GM18498 (cell line): Measurements from ENCODE around the gene IMPA2.

Experiments
- ATAC-seq: cut with Tn5 transposase; IDR thresholded peaks from one replicate; pipeline ENCODE4 v1.9.1; 2021; ENCODE audit warnings: mild to moderate bottlenecking, moderate library complexity; ENCODE audit not compliant: unreplicated experiment

IMPA2 gene

DNA sequence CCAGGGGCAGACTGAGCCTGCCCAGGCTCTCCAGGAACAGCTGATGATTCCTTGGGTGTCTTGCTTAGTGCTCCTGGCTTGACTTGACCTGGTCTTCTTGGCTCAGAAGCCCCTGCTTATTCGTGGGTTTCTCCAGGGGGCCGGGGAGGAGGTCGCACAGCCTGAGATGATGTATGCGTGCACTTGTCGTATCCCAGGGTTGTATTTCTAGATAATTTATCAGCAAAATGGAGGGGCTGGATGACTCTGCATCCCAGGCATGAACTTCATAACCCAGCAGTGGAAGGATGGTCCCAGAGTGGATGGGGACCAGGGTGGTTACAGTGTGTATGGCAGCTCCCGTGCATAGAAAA is 25.2 kb downstream of the IMPA2 start:
- ATAC-seq: no peak

DNA sequence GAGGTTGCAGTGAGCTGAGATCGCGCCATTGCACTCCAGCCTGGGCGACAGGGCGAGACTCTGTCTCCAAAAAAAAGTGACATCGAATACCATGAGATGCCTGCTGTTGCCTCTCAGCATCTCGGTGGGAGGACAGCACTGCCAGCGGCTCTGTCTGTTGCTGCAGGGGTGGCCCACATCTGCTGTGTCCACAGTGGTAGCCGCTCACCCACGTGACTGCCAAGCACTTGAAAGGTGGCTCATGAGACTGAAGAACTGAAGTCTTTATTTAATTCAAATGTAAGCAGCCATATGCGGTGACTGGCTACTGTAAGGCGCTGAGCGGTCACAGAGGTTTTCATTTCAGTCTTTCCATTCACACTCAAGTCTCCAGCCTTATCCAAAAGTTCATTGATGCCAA is 25.8 kb downstream of the IMPA2 start:
- ATAC-seq: no peak

DNA sequence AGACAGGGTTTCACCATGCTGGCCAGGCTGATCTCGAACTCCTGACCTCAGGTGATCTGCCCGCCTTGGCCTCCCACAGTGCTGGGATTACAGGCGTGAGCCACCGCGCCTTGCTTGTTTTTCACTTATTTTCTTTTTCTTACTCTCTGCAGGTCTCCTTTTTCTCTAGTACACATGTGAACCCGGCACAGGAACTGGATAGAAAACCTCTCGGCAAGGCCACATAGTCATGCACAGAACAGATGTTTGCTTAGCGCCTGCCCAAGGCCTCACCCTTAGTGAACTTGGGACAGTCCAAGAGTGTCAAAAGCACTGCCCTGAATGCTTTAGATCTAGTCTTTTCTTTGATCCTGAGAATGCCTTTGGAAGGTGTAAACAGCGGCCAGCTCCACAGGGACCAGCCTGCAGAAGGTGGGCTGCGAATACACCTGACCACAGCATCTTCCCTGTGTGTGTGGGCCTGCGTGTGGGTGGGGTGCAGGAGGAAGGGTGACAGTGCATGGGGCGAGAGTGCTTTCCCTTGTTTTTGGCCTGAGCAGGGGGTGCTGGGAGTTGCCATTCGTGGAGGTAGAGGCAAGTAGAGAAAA is 27.0 kb downstream of the IMPA2 start:
- ATAC-seq: no peak

DNA sequence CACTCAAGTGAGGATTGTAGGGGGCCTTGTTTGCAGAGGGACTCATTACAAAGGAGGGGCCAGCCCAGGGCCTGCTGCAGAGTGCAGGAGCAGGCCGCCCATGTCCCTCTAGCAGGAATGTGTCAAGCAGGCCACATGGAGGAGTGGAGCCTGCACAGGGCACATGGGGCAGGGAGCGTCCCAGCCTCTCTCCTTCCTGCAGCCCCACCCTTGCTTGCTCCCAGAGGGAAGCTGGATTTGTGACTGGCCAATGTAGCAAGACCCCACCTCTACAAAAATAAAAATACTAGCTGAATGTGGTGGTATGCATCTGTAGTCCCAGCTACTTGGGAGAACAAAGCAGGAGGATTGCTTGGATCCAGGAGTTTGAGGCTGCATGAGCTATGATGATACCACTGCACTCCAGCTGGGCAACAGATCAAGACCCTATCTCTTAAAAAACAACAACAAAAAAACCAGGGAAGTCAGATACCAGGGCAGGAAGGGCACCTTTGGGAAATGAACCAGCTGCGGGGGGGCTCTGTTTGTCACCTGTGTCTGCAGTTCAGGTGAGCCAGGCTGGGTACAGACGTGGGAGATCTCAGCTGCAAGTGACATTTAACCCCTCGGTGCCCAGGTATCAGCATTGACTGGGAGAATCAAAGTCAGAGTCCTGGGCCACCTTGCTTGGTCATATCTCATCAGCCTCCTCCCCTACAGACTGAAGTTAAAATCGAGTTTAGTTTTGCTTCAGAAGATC is 27.7 kb downstream of the IMPA2 start:
- ATAC-seq: no peak

DNA sequence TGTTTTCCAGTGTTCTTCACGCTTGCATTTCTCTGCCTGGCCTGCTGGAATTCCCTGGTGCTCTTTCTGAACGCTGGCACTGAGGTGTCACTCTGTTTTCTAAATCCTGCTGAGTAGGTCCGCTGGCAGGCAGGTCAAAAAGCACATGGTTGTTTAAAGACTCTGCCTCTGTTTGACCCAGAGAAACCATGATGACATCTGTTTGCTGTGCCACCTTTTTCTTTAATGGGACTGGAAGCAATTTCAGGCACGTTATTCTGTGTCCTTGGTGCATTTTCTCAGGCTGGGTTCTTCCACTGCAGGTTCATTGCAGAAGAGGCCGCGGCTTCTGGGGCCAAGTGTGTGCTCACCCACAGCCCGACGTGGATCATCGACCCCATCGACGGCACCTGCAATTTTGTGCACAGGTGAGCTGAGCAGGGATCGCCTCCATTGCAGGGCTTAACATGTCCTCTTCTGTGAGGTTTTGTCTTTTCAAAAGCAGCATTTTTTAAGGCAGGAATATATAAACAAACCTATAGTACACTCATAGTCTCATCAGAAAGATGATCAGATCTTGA is 28.4 kb downstream of the IMPA2 start:
- ATAC-seq: no peak

DNA sequence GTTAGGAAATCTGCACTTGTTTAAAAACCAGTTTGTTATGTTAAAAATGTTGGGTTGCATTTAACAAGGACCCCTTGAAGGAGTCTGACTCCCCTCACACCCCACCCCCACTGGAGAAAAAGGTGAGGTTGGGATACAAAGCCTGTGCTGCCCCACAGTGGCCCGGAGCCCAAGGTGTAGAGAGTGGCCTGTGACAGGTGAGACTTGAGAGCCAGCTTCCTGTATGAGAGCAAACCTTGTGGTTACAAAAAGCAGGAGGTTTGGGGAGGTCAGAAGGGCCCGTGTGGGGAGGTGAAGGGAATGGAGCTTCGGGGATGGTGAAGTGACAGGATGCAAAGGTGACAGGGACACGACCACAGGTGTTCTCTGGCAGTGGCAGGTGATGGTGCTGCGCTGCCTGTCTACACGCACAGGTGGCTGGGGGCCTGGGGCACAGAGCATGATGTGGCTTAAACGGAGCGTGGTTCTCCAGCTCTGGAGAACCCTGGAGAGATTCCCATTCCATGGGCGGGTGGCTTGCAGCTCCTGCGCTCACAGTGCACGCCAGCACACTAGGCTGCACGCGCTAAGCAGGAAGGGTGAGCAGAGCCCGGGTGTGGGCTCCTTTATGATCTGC is 29.0 kb downstream of the IMPA2 start:
- no peak for ATAC-seq

DNA sequence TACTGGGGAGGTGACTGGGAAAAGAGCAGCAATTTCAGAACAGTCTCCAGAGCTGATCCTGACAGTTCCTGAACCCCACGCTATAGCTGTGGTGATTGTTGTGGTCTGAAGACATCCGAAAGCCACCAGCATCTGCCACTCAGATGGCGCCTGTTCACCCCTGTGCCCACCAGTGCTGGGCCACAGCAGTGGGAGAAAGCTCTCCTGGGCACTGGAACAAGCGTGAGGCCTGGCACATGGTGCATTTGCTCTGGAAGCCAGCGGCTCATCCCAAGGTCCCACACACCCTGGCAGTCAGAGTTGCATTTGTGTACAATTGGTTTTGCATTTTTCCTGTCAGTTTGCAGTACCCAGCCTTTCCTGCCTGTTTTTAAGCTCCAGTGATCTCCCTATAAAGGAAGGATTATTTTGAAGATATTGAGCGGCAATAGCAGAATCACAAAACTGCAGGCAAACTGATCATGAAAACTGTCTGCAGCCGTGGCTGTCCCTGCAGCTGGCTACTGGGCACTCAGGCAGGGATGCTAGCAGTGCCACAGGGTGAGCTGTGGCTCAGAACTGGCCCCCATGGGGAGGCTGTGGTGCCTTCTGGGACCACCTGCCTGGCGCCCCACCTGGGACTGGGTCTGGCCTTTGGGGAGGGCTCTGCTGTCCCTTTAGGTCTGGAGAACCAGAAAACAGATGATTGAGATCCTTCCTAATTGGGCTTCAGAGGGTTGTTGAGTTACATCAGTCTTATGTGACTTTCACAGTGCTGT is 30.1 kb downstream of the IMPA2 start:
- ATAC-seq: no peak

DNA sequence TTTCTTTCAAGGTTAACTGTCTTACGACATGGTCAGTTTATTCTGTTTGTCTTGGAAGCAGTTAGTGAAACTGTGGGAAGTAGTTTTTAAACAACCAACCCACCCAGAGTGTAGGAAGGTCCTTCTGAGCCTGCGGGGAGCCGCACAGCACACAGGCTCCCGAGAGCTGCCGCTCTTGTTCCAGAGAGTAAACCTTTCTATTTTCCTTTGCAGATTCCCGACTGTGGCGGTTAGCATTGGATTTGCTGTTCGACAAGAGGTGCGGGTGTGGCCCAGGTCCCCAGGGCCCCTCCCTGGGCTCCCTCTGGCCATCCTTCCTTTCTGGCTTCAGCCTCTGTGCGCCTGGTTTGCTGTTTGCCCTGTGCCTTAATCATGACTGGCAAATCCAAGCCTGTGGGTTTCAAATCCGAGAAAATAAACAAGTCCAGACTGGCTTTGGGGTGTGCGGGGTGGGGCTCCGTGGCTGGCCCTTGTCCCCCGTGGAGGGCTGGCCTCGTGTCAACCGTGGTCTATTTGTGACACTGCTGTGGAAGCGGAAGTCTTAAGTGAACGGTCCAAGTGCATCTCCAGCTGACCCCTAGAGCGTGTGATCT is 30.7 kb downstream of the IMPA2 start:
- ATAC-seq: no peak

DNA sequence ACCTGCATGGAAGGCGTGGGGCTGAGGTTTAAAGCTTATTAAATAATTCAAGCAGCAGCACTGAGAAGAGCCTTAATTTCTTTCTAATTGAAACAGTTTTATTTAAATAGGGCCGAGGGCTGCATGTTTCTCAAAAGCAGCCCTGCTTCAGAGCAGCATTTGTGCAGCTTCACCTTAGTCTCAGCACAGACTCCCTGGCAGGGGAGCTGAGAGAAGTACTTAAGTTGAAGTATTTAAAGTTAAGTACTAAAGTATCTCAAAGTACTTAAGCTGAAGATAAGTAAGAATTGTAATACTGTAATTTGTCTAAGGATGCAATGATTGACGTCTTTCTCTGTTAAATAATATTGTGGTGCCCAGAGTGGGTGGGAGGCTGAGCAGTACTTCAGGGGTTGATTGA is 31.4 kb downstream of the IMPA2 start:
- no peak for ATAC-seq

DNA sequence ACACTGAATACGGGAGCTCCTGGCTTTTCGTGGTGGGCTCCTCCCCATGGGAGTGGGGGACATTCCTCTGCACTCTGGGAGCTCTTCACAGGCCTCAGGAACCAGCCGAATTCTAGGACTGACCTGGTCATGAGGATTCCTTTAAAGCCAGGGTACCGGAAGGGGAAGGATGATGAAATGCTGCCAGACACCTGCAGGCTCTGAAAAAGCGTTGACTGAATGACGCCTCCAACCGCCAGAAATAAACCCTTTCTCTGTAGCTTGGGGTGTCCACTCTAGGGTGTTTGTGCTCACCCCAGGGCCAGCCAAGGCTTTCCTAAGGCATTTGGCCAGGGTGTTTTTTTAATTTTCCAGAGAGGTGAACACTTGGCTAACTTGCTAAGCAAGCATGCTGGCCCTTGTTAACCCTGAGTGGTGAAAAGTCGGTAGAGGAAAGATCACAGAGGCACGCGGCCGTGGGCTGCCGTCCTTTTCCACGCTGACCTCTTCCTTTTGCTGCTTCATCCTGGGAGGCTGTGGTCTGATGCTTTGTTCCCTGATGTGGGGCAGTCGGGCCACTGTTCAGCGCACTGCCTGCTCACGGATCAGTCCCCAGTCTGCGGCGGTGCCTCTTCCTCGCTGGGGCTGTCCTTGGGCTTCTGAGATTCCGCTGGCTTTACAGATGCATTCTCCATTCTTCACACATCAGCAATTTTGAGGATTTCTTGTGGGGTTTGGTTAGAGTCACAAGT is 32.0 kb downstream of the IMPA2 start:
- ATAC-seq: no peak

DNA sequence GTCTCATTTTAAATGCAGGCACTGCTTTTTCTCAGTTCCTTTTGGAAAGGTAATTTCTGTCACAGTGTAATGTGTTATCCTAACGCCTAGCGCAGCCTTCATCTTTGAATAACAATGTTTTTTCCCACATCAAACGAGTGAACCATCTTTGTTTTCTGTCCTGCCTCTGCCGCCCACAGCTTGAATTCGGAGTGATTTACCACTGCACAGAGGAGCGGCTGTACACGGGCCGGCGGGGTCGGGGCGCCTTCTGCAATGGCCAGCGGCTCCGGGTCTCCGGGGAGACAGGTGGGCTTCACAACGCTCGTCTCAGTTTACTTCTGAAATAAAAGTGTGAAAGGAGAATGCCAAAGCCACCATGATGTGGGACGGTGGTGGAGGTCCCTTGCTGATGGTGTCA is 32.8 kb downstream of the IMPA2 start:
- no peak for ATAC-seq

DNA sequence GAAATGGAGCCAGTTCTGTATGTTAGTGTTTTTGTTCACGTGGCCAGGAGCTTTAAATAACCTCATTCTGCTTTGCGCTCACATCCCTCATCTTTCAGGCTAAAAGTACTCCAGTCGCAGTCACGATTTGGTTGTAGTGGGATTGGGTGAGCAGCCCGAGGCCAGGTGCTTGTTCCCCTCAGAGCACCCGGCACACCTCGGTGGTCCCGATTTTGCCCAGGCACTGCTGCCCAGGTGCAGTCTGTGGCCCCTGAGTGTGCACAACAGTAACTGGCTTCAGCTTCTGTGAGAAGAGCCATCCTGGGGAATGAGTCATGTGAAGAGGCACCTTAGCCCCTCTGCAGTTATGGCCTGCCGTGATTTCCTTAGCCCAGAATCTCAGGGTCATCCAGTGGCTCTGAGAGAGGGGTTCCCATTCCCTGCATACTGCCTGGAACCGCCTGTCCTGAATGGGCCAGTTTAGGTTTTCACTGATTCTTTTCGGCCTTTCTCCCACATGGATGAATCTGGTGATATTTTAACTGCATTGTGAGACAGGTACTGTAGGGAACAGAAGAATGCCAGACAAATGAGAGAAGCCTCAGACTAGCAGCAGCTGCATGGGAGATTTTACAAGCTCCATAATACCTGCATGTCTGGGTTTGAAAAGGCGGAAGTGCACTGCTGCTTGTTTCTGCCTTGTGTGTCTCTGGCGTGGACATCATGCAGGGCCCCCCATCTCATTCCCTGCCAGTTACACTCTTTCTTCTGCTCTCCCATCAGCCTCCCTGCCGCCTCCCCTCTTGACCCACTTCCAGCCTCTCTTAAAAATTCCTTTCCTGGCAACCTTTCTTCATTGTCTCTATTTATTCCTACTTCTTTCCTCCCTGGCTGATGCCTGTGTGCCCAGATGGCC is 33.5 kb downstream of the IMPA2 start:
- ATAC-seq: no peak

DNA sequence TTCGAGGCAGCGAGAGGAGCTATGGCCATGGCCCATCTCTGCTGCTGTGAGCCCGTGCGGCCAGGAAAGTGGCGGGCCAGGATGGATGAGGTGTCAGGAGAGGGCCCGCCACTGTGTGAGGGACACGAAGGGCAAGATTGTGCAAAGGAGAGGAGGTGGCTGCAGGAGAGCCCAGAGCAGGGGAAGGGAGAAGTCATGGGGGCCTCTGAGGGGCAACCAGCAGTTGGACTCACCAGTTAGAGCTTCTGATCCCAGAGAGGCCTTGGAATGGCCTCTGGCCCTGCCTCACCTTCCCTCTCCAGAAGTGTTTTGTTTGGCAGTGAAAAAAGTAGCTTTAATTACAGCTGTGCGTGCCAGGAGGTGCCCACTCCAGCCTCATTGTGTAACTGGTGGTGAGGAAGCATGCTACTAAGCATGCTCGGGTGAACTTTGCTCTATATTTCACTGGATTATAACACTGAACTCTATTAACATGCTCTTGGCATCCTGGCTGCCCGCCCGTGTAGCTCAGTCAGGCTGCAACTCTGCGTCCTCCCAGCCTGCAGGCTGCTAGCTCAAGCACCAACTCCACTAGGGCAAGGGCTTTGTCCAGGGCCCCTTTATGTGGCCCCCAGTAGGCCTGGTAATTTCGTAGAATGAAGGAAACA is 34.2 kb downstream of the IMPA2 start:
- ATAC-seq: no peak

DNA sequence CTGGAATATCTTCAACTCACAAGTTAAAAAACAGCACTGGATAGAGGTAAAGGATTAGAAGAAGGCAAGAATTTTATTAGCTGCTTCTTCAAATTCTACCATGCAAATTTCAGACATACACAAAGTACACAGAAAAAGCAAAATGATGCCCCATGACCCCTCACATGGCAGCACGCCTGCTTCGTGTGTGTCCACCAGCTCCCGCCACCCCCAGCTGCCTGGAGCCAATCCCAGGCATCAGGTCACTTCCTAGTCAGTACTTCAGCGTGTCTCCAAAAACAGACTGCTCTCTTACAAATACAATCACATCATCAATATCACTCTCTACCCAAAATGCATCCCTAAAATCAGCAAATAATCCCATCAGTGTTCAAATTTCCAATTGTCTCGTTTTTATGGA is 35.8 kb downstream of the IMPA2 start:
- ATAC-seq: no peak

DNA sequence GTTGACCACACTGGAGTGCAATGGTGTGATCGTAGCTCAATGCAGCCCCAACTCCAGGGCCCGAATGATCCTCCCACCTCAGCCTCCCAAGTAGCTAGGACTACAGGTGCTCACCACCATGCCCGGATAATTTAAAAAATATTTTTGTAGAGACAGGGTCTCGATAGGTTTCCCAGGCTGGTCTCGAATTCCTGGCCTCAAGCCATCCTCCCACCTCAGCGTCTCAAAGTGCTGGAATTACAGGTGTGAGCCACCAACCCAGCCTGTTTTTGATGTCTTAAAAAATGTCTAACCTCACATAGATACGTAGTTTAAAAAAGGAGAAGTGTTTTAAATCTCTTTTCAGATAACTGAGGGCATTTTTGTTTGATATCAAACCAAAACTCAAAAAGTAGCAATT is 37.6 kb downstream of the IMPA2 start:
- no peak for ATAC-seq

DNA sequence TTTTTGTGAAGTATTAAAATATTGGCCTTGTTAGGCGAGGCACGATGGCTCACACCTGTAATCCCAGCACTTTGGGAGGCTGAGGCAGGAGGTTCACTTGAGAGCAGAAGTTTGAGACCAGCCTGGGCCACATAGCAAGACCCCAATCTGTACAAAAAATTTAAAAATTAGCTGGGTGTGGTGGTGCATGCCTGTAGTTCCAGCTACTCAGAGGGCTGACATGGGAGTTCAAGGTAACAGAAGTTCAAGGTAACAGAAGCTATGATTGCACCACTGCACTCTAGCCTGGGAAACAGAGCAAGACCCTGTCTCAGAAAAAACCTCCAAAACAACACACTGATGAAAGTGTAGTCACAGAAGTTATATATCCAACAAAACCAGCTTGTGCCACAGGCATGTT is 39.8 kb downstream of the IMPA2 start:
- no peak for ATAC-seq

DNA sequence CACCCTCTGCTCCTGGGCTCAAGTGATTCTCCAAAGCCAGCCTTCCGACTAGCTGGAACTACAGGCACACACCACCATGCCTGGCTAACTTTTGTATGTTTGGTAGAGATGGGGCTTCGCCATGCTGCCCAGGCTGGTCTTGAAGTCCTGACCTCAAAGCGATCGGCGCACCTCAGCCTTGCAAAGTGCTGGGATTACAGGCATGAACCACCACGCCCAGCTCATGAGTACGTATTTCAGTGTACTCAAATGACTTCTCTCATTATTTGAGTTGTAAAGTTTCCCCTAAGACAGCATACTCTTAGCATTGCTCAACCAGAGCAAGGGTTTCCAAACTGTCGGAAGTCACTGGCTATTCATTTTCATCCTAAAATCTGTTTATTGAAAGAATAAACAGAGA is 40.3 kb downstream of the IMPA2 start:
- ATAC-seq: no peak

DNA sequence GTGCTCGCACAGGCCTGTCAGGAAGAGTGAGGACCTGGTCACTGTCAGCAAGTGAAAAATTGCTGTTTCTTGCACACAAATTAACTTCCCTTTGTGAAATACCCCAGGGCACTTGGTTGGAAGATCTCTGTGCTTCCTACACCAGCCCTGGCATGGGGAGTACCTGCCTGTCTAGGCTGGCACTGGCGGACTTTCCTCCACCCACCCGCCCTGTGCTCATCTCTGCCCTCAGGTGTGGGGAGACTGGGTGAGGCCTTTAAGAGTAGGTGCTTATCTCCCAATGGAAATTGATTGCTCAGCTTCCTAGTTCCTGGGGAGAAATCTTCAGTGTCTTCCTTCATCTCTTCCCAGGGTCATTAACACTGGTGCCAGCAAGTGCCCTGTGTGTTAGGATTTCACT is 42.1 kb downstream of the IMPA2 start:
- no peak for ATAC-seq

DNA sequence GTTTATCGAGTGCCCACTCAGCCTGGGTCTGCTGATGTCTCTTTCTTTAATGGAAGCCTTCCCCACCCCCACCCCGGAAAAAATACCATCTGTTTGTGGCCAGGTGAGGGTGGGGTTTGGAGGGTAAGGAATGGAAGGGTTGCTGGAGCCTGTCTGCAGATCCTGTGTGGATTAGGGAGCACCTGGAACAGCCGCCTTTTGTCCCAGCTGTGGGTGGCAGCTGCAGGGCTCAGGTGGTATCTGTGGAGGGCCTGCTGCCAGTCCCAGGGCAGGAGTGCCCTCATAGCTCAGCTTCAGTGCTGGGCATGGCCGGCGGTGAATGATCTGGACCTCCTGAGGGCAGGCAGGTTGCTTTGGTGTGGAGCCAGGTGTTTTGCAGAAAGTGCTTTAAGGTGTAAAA is 45.3 kb downstream of the IMPA2 start:
- ATAC-seq: no peak
